Mesenchymal stem cell (in vitro differentiated cells and primary cell): ENCODE results near the gene SERINC2.

ENCODE experiments used
- DNase-seq: peaks from one replicate; pipeline ENCODE4 v3.0.0-alpha.2; 2013
- H2AFZ ChIP-seq: one replicate; pipeline ENCODE4 v1.6.1; 2013; ENCODE audit warnings: low read depth, mild to moderate bottlenecking, control low read depth, inconsistent platforms, low read length, moderate library complexity
- H2AK5ac ChIP-seq: 2 replicates; pipeline ENCODE4 v1.6.1; 2013; ENCODE audit warnings: low read length, moderate library complexity, mild to moderate bottlenecking, inconsistent platforms; ENCODE audit not compliant: severe bottlenecking
- H2BK120ac ChIP-seq: one replicate; pipeline ENCODE4 v1.6.1; 2013; ENCODE audit warnings: low read depth, mild to moderate bottlenecking, inconsistent platforms, low read length, moderate library complexity
- H2BK12ac ChIP-seq, 2 experiments: one replicate each; pipeline ENCODE4 v1.6.1; 2013; ENCODE audit warnings: inconsistent platforms in 2 of 2, low read length in 2 of 2, mild to moderate bottlenecking in 2 of 2, moderate library complexity in 2 of 2, control low read depth in 1 of 2
- H2BK15ac ChIP-seq: one replicate; pipeline ENCODE4 v1.6.1; 2013; ENCODE audit warnings: mild to moderate bottlenecking, low read depth, inconsistent platforms; ENCODE audit not compliant: poor library complexity, severe bottlenecking
- H2BK5ac ChIP-seq: 2 replicates; pipeline ENCODE4 v1.6.1; 2013; ENCODE audit warnings: low read depth, mild to moderate bottlenecking, low read length, control low read depth, inconsistent platforms; ENCODE audit not compliant: poor library complexity, severe bottlenecking
- H3K14ac ChIP-seq, 2 experiments: one replicate each; pipeline ENCODE4 v1.6.1; 2013; ENCODE audit warnings: inconsistent platforms in 2 of 2, low read length in 2 of 2, control low read depth in 1 of 2, mild to moderate bottlenecking in 1 of 2, moderate library complexity in 1 of 2
- H3K18ac ChIP-seq, 2 experiments: one replicate each; pipeline ENCODE4 v1.6.1; 2013; ENCODE audit warnings: inconsistent platforms in 2 of 2, low read length in 2 of 2, control low read depth in 1 of 2, low read depth in 1 of 2, mild to moderate bottlenecking in 1 of 2
- H3K23ac ChIP-seq, 2 experiments: one replicate each; pipeline ENCODE4 v1.6.1; 2013; ENCODE audit warnings: inconsistent platforms in 2 of 2, low read length in 2 of 2, mild to moderate bottlenecking in 2 of 2, moderate library complexity in 2 of 2, control low read depth in 1 of 2
- H3K27ac ChIP-seq: 2 replicates; pipeline ENCODE4 v1.5.1; 2013; ENCODE audit warnings: mild to moderate bottlenecking, moderate library complexity, low read length, control low read depth, inconsistent platforms; ENCODE audit not compliant: poor library complexity, severe bottlenecking
- H3K27me3 ChIP-seq, 2 experiments: 2 replicates each; pipeline versions ENCODE4 v1.6.1 to v1.7.0; 2013; ENCODE audit warnings: low read length in 2 of 2, mild to moderate bottlenecking in 2 of 2, moderate library complexity in 2 of 2, control low read depth in 1 of 2, inconsistent platforms in 1 of 2; ENCODE audit not compliant: control insufficient read depth in 1 of 2, insufficient read depth in 1 of 2
- H3K36me3 ChIP-seq, 2 experiments: 2 replicates each; pipeline versions ENCODE4 v1.6.1 to v1.7.0; 2013; ENCODE audit warnings: low read length in 2 of 2, control low read depth in 1 of 2, inconsistent platforms in 1 of 2, low read depth in 1 of 2, mild to moderate bottlenecking in 1 of 2; ENCODE audit not compliant: insufficient read depth in 2 of 2, control insufficient read depth in 1 of 2
- H3K4ac ChIP-seq, 2 experiments: one replicate each; pipeline ENCODE4 v1.6.1; 2013; ENCODE audit warnings: inconsistent platforms in 2 of 2, low read length in 2 of 2, mild to moderate bottlenecking in 2 of 2, moderate library complexity in 2 of 2, control low read depth in 1 of 2, low read depth in 1 of 2
- H3K4me1 ChIP-seq: 2 replicates; pipeline ENCODE4 v1.6.1; 2013; ENCODE audit warnings: low read depth, low read length, control low read depth; ENCODE audit not compliant: control insufficient read depth, insufficient read depth
- H3K4me2 ChIP-seq: 2 replicates; pipeline ENCODE4 v1.6.1; 2013; ENCODE audit warnings: low read length, mild to moderate bottlenecking, inconsistent platforms; ENCODE audit not compliant: poor library complexity, severe bottlenecking
- H3K4me3 ChIP-seq, 2 experiments: 2 replicates each; pipeline versions ENCODE4 v1.5.1 to v1.7.0; 2013; ENCODE audit warnings: low read length in 2 of 2, mild to moderate bottlenecking in 2 of 2, control low read depth in 1 of 2, low read depth in 1 of 2; ENCODE audit not compliant: insufficient read depth in 1 of 2
- H3K79me1 ChIP-seq: replicated peaks from 2 replicates; pipeline ENCODE4 v1.6.1; 2013; ENCODE audit warnings: mild to moderate bottlenecking, control low read depth, low read length, inconsistent platforms; ENCODE audit not compliant: poor library complexity, severe bottlenecking
- H3K9ac ChIP-seq: 2 replicates; pipeline ENCODE4 v1.7.0; 2013; ENCODE audit warnings: mild to moderate bottlenecking, low read length, moderate library complexity
- H3K9me3 ChIP-seq: 2 replicates; pipeline ENCODE4 v1.7.0; 2013; ENCODE audit warnings: mild to moderate bottlenecking, low read length; ENCODE audit not compliant: control insufficient read depth
- H4K8ac ChIP-seq: one replicate; pipeline ENCODE4 v1.6.1; 2013; ENCODE audit warnings: inconsistent platforms, mild to moderate bottlenecking, low read length, moderate library complexity
- H4K91ac ChIP-seq: one replicate; pipeline ENCODE4 v1.6.1; 2013; ENCODE audit warnings: mild to moderate bottlenecking, low read length, inconsistent platforms
- WGBS: methylation state at CpG from one replicate; pipeline ENCODE4 v1.1.7; 2013; ENCODE audit warnings: mixed read lengths; 5-methylcytosine and 5-hydroxymethylcytosine counted together

SERINC2 gene

GRCh38 chr1:31424568-31424967, 11.6 kb downstream of the SERINC2 start:
- Histone ChIP-seq H3K4me1 (peaks cover 5% of the 10 kb centered on the region), H3K4me3 (no peak overlapping the region), H4K91ac (no peak overlapping the region), H2BK12ac (no peak overlapping the region), H3K18ac (no peak overlapping the region), H4K8ac (no peak overlapping the region), H3K79me1 (no peaks in the 10 kb centered on the region), H3K9ac (no peak overlapping the region), H2AFZ (no peak overlapping the region), H2BK120ac (no peak overlapping the region), H2BK15ac (no peak overlapping the region), H3K27ac (no peak overlapping the region), H3K4me2 (no peak overlapping the region), H3K23ac (no peak overlapping the region), H2AK5ac (no peak overlapping the region), H3K4ac (no peak overlapping the region), H3K9me3 (no peaks in the 10 kb centered on the region), H2BK5ac (no peak overlapping the region), H3K36me3 (peaks cover 16 to 23% of the 10 kb centered on the region in 2 experiments), H3K14ac (peak overlapping the region in 1 of 2 experiments; percentile 49), H3K27me3 (no peaks in the 10 kb centered on the region)
- no peak for DNase-seq
- WGBS: 86% methylated on average over 15 of the region's 15 CpGs

- no peak for DNase-seq
- Histone ChIP-seq H3K27ac (no peak overlapping the region), H3K4me1 (peaks cover 5% of the 10 kb centered on the region), H3K9ac (no peak overlapping the region), H3K36me3 (peaks cover 18 to 28% of the 10 kb centered on the region in 2 experiments), H2AFZ (no peak overlapping the region), H3K79me1 (no peaks in the 10 kb centered on the region), H2AK5ac (no peak overlapping the region), H3K23ac (no peak overlapping the region), H2BK120ac (no peak overlapping the region), H3K4ac (no peak overlapping the region), H3K4me2 (no peak overlapping the region), H3K9me3 (no peaks in the 10 kb centered on the region), H2BK12ac (no peak overlapping the region), H2BK15ac (no peak overlapping the region), H3K4me3 (no peak overlapping the region), H2BK5ac (no peak overlapping the region), H3K14ac (no peak overlapping the region), H3K18ac (no peak overlapping the region), H3K27me3 (no peaks in the 10 kb centered on the region), H4K8ac (no peak overlapping the region), H4K91ac (no peak overlapping the region)
- WGBS: 80% methylated on average over 27 of the region's 28 CpGs
Measured at GRCh38 chr1:31425301-31426081, 12.5 kb downstream of the SERINC2 start.

GRCh38 chr1:31426249-31426922, 13.4 kb downstream of the SERINC2 start:
- H3K36me3 ChIP-seq: peaks cover 18 to 28% of the 10 kb centered on the region in 2 experiments
- H2BK5ac ChIP-seq: no peak overlapping the region
- no peak overlapping the region for H2AFZ ChIP-seq
- no peak overlapping the region for H4K8ac ChIP-seq
- H3K4ac ChIP-seq: no peak overlapping the region
- no peak overlapping the region for H2AK5ac ChIP-seq
- no peak overlapping the region for H2BK120ac ChIP-seq
- no peak overlapping the region for H3K18ac ChIP-seq
- H3K27me3 ChIP-seq: no peaks in the 10 kb centered on the region
- H3K23ac ChIP-seq: no peak overlapping the region
- DNase-seq: no peak
- no peaks in the 10 kb centered on the region for H3K79me1 ChIP-seq
- H3K9me3 ChIP-seq: no peaks in the 10 kb centered on the region
- H3K4me3 ChIP-seq: no peak overlapping the region
- no peak overlapping the region for H2BK15ac ChIP-seq
- H4K91ac ChIP-seq: no peak overlapping the region
- peak overlapping the region in 1 of 2 experiments; percentile 10 for H3K14ac ChIP-seq
- no peak overlapping the region for H3K9ac ChIP-seq
- WGBS: 79% methylated on average over 12 of the region's 14 CpGs
- H3K4me1 ChIP-seq: peaks cover 5% of the 10 kb centered on the region
- no peak overlapping the region for H3K4me2 ChIP-seq
- H2BK12ac ChIP-seq: no peak overlapping the region
- H3K27ac ChIP-seq: no peak overlapping the region

- Histone ChIP-seq H3K18ac (no peak overlapping the region), H2BK120ac (no peak overlapping the region), H2BK5ac (no peak overlapping the region), H2AFZ (no peak overlapping the region), H3K79me1 (no peaks in the 10 kb centered on the region), H3K36me3 (peaks cover 18 to 28% of the 10 kb centered on the region in 2 experiments), H2BK12ac (no peak overlapping the region), H3K9ac (no peak overlapping the region), H3K4ac (no peak overlapping the region), H2BK15ac (no peak overlapping the region), H3K23ac (no peak overlapping the region), H3K9me3 (no peaks in the 10 kb centered on the region), H3K4me1 (peaks cover 2% of the 10 kb centered on the region), H2AK5ac (no peak overlapping the region), H4K8ac (no peak overlapping the region), H4K91ac (no peak overlapping the region), H3K4me2 (no peak overlapping the region), H3K27me3 (no peaks in the 10 kb centered on the region), H3K4me3 (no peak overlapping the region), H3K27ac (no peak overlapping the region), H3K14ac (no peak overlapping the region)
- no peak for DNase-seq
- 100% methylated on average over 2 of the region's 4 CpGs for WGBS
Measured at GRCh38 chr1:31427322-31427721, 14.3 kb downstream of the SERINC2 start.
